PC-3 (cell line): ENCODE measurements around the gene AOPEP. TPM values are rescaled to one million over a fixed set of nuclear protein-coding genes. Genes with fewer than 3 reads are reported as not detected.
A peak's percentile ranks its signal among the peaks of the same experiment; 100 is the strongest.

ENCODE experiments used
- ATAC-seq: fragments of 200-7000 bp; cut with Tn5 transposase; 2 replicates; pipeline ENCODE4 v1.9.1; 2020; ENCODE audit warnings: mild to moderate bottlenecking, moderate library complexity
- BruUV-seq: library from RNA; stranded (reverse); fragments of 400-500 nt; replicated peaks from 2 replicates; lab custom pipeline; 2021; lab: Mats Ljungman, UMichigan
- CTCF ChIA-PET: fragments of 300-600 bp; sonication (Branson Sonifier 250); formaldehyde crosslinking; loops from one replicate; lab custom pipeline; 2022; ENCODE audit warnings: antibody characterized with exemption; lab: Charles Lee
- POLR2A ChIA-PET: fragments of 300-600 bp; sonication (Branson Sonifier 250); formaldehyde crosslinking; loops from one replicate; lab custom pipeline; 2022; ENCODE audit warnings: antibody characterized with exemption; ENCODE audit not compliant: unreplicated experiment; lab: Charles Lee
- DNase-seq: peaks from one replicate; pipeline ENCODE4 v3.0.0-alpha.2; 2015
- H2AFZ ChIP-seq: fragments of 300-600 bp; sonication (generic); 2 replicates; pipeline ENCODE4 v1.6.0; 2016; ENCODE audit warnings: antibody characterized with exemption, low read length
- H3F3A ChIP-seq: fragments of 300-600 bp; sonication (generic); one replicate; pipeline ENCODE4 v1.6.0; 2017; ENCODE audit warnings: antibody characterized with exemption, low read length, control low read depth, mild to moderate bottlenecking; ENCODE audit not compliant: unreplicated experiment
- H3K27ac ChIP-seq: fragments of 300-600 bp; sonication (generic); 2 replicates; pipeline ENCODE4 v1.5.1; 2016; ENCODE audit warnings: mild to moderate bottlenecking, low read length
- H3K27me3 ChIP-seq: fragments of 300-600 bp; sonication (generic); 2 replicates; pipeline ENCODE4 v1.6.1; 2016; ENCODE audit warnings: low read length, mixed read lengths
- H3K36me3 ChIP-seq: fragments of 300-600 bp; sonication (generic); 2 replicates; pipeline ENCODE4 v1.6.1; 2016; ENCODE audit warnings: low read depth, mixed run types, low read length, mixed read lengths
- H3K4me1 ChIP-seq: fragments of 300-600 bp; sonication (generic); 2 replicates; pipeline ENCODE4 v1.5.1; 2016; ENCODE audit warnings: low read length; ENCODE audit not compliant: insufficient read depth
- H3K4me2 ChIP-seq: fragments of 300-600 bp; sonication (generic); 2 replicates; pipeline ENCODE4 v1.6.0; 2016; ENCODE audit warnings: low read length
- H3K4me3 ChIP-seq: fragments of 300-600 bp; sonication (generic); 2 replicates; pipeline ENCODE4 v1.5.1; 2016; ENCODE audit warnings: mild to moderate bottlenecking, low read length, mixed read lengths
- H3K79me2 ChIP-seq: fragments of 300-600 bp; sonication (generic); 2 replicates; pipeline ENCODE4 v1.6.1; 2017; ENCODE audit warnings: low read length, mixed read lengths
- H3K9ac ChIP-seq: fragments of 300-600 bp; sonication (generic); 2 replicates; pipeline ENCODE4 v1.6.0; 2016; ENCODE audit warnings: mild to moderate bottlenecking, low read length
- H3K9me2 ChIP-seq: fragments of 300-600 bp; sonication (generic); replicated peaks from 2 replicates; pipeline ENCODE4 v1.6.1; 2016; ENCODE audit warnings: mixed run types, low read length, mixed read lengths
- H3K9me3 ChIP-seq: fragments of 300-600 bp; sonication (generic); 2 replicates; pipeline ENCODE4 v1.6.1; 2016; ENCODE audit warnings: low read length, mixed read lengths
- H4K20me1 ChIP-seq: fragments of 300-600 bp; sonication (generic); 2 replicates; pipeline ENCODE4 v1.6.1; 2016; ENCODE audit warnings: low read length, mixed read lengths
- CTCF ChIP-seq: fragments of 300-600 bp; sonication (generic); conservative IDR thresholded peaks from 2 replicates; pipeline ENCODE4 v1.5.1; 2017; ENCODE audit warnings: antibody characterized with exemption, low read depth, mild to moderate bottlenecking, low read length
- EZH2 ChIP-seq: fragments of 300-600 bp; sonication (generic); IDR thresholded peaks from one replicate; pipeline ENCODE4 v1.6.1; 2017; ENCODE audit warnings: antibody characterized with exemption, mild to moderate bottlenecking, low read length; ENCODE audit not compliant: unreplicated experiment
- EZH2phosphoT487 ChIP-seq: fragments of 300-600 bp; sonication (generic); IDR thresholded peaks from 2 replicates; pipeline ENCODE4 v1.6.1; 2018; ENCODE audit warnings: mild to moderate bottlenecking, antibody characterized with exemption, low read length, borderline replicate concordance
- intact Hi-C: fragments of 100-400 bp; cut with micrococcal nuclease; formaldehyde crosslinking; loops from 2 replicates; pipeline ENCODE4 v1.9.0; 2023
- total RNA-seq: library from RNA; depleted of rRNA; stranded (reverse); fragments of >200 nt; gene quantifications from 2 replicates; pipeline ENCODE4 v1.2.3, GENCODE V29; 2014

Gene AOPEP
- total RNA-seq, 1 experiment from 2014 or later = 23.1 TPM

- H3K4me3 ChIP-seq = no peak overlapping the region
- DNase-seq = peak; percentile 82
- no peak overlapping the region for H3K9ac ChIP-seq
- peak overlapping the region; percentile 49 for H3K4me2 ChIP-seq
- TF ChIP-seq CTCF (no peak), EZH2 (no peak), EZH2phosphoT487 (no peak)
- H3K4me1 ChIP-seq = peaks cover 27% of the 10 kb centered on the region
- H2AFZ ChIP-seq = peak overlapping the region; percentile 43; the same call in 1 of the 2 replicates
- no peaks in the 10 kb centered on the region for H4K20me1 ChIP-seq
- no peaks in the 10 kb centered on the region for H3K27me3 ChIP-seq
- ChIA-PET CTCF (no interaction called here), POLR2A (no interaction called here)
- H3K9me3 ChIP-seq = no peaks in the 10 kb centered on the region
- no peaks in the 10 kb centered on the region for H3K36me3 ChIP-seq
- H3K27ac ChIP-seq = peak overlapping the region; percentile 50
- no peaks in the 10 kb centered on the region for H3K79me2 ChIP-seq
- H3K9me2 ChIP-seq = no peaks in the 10 kb centered on the region
- BruUV-seq = no TSS peak
- peak; percentile 29; the same call in 1 of the 2 replicates for ATAC-seq
- intact Hi-C loops = no loop called here
- peaks cover 5% of the 10 kb centered on the region for H3F3A ChIP-seq
These were observed 173.9 kb downstream of the AOPEP start for GRCh38 chr9:94900222-94901018.

- Histone ChIP-seq H3K27ac (peak overlapping the region; percentile 50; the same call in 1 of the 2 replicates), H3K4me1 (peaks cover 27% of the 10 kb centered on the region), H3K9me3 (no peaks in the 10 kb centered on the region), H3K36me3 (no peaks in the 10 kb centered on the region), H3K4me3 (no peak overlapping the region), H4K20me1 (no peaks in the 10 kb centered on the region), H3K9ac (no peak overlapping the region), H3K79me2 (no peaks in the 10 kb centered on the region), H3K4me2 (peak overlapping the region; percentile 49), H2AFZ (no peak overlapping the region), H3K9me2 (no peaks in the 10 kb centered on the region), H3K27me3 (no peaks in the 10 kb centered on the region), H3F3A (peaks cover 5% of the 10 kb centered on the region)
- ChIA-PET CTCF (no interaction called here), POLR2A (no interaction called here)
- DNase-seq = no peak
- ATAC-seq = no peak
- no TSS peak for BruUV-seq
- TF ChIP-seq EZH2 (no peak), EZH2phosphoT487 (no peak)
- intact Hi-C loops = no loop called here
These were observed 174.5 kb downstream of the AOPEP start for GRCh38 chr9:94901019-94901363.

GRCh38 chr9:94903961-94904421, 177.5 kb downstream of the AOPEP start:
- no peaks in the 10 kb centered on the region for H3K36me3 ChIP-seq
- H3K4me3 ChIP-seq = no peak overlapping the region
- no peak overlapping the region for H3K4me2 ChIP-seq
- DNase-seq = no peak
- no peak for TF ChIP-seq EZH2phosphoT487
- TF ChIP-seq CTCF = no peak
- TF ChIP-seq EZH2 = no peak
- H3K27ac ChIP-seq = no peak overlapping the region
- intact Hi-C loops = no loop called here
- no peak overlapping the region for H3K9ac ChIP-seq
- H3F3A ChIP-seq = peaks cover 5% of the 10 kb centered on the region
- no peak overlapping the region for H2AFZ ChIP-seq
- no peaks in the 10 kb centered on the region for H4K20me1 ChIP-seq
- no peaks in the 10 kb centered on the region for H3K9me3 ChIP-seq
- H3K9me2 ChIP-seq = no peaks in the 10 kb centered on the region
- CTCF ChIA-PET = interaction anchor here (0.6 kb wide), 1 partner anchor 16 kb away, joined by 3 read pairs; no protein-coding TSS in a partner anchor
- no peaks in the 10 kb centered on the region for H3K27me3 ChIP-seq
- POLR2A ChIA-PET = no interaction called here
- no peak for ATAC-seq
- H3K4me1 ChIP-seq = peaks cover 27% of the 10 kb centered on the region
- no TSS peak for BruUV-seq
- no peaks in the 10 kb centered on the region for H3K79me2 ChIP-seq
